Measurements from ENCODE around the gene ATP5MC3. TPM values are rescaled to one million over a fixed set of nuclear protein-coding genes. Genes with fewer than 3 reads are reported as not detected.

The ATP5MC3 gene
- total and polyA plus RNA-seq, 2 donors (not counting 1 experiment from before 2014, with no cell fraction given) = 74.0 to 499 TPM

DNA sequence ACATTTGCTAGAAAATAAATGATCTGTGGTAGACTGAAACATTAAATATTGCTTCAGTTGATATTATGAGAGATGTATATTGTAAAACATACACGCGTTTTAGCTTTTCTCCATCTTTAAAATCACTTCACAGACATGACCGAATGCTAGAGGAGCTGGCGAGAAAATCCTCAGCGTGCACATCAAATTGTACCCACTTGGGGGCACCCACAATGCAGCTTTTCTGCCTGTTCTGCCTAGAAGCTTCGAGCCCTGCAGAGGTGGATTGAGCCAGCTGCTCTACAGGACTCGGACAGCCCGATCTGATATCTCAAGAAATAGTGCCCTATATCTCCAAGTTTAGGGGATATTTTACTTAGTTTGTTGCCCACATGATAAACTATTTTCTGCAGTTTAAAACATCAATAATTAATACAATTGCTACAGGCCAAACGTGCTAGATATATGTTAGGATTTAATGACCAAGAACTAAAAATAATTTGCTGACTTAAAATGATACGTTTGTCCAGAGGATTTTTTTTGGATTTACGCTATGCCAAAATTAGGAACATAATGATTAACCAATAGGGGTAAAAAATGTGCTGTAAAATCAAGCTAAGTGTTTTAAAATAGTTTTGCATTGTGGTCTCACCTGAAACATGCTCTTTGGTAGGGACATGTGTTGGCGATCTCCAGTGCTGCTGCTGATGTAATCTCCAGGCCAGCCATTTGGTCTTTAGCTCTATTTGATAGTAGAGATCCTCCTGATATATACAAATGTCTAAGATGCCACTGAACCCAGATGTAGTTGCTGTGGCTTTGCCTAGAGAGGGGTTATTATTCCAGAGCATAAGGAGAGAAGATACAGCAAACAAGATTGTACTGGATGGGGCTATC, 22.3 kb upstream of the ATP5MC3 start:
- TF ChIP-seq, protein P1, sequence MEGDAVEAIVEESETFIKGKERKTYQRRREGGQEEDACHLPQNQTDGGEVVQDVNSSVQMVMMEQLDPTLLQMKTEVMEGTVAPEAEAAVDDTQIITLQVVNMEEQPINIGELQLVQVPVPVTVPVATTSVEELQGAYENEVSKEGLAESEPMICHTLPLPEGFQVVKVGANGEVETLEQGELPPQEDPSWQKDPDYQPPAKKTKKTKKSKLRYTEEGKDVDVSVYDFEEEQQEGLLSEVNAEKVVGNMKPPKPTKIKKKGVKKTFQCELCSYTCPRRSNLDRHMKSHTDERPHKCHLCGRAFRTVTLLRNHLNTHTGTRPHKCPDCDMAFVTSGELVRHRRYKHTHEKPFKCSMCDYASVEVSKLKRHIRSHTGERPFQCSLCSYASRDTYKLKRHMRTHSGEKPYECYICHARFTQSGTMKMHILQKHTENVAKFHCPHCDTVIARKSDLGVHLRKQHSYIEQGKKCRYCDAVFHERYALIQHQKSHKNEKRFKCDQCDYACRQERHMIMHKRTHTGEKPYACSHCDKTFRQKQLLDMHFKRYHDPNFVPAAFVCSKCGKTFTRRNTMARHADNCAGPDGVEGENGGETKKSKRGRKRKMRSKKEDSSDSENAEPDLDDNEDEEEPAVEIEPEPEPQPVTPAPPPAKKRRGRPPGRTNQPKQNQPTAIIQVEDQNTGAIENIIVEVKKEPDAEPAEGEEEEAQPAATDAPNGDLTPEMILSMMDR (conservative IDR thresholded peaks at IDR 0.05 in 1 of 2, IDR thresholded peaks at IDR 0.05 in 1 of 2; ENCODE audit: low read depth in 1 of 2, low read length in 2 of 2) = peak; percentile 69 to 75
- TF ChIP-seq EZH2 (IDR thresholded peaks at IDR 0.05; ENCODE audit: low read length, missing control alignments) = no peak

DNA sequence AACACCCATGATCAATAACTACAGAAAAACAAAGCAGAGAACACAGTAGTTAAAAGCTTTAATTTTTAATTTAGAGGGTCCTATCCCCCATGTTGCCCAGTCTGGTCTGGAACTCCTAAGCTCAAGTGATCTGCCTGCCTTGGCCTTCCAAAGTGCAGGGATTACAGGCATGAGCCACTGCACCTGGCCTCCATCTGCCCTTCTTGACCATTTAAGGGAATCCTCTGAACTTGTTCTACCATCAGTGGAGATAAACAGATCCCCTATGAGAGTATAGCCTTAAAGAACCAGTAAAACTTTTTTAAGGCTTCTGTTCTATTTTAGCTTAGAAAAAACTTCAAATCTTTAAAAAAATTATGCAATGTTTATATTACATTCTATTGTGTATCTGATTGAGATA, 13.5 kb upstream of the ATP5MC3 start:
- no peaks in the 10 kb centered on the region for H3K4me1 ChIP-seq (ENCODE audit: control insufficient read depth, extremely low read depth, insufficient read depth, low read length)
- no peak overlapping the region for H3K27ac ChIP-seq (ENCODE audit: insufficient read depth, low read length)
- no peaks in the 10 kb centered on the region for H3K9me3 ChIP-seq (ENCODE audit: control insufficient read depth, insufficient read depth, low read depth, low read length)
- H3K4me2 ChIP-seq (ENCODE audit: extremely low read depth, insufficient read depth, low read length) = no peak overlapping the region
- no peaks in the 10 kb centered on the region for H3K79me2 ChIP-seq (ENCODE audit: control insufficient read depth, insufficient read depth, low read length)
- no peaks in the 10 kb centered on the region for H3K27me3 ChIP-seq (ENCODE audit: control insufficient read depth, insufficient read depth, low read length)
- H4K20me1 ChIP-seq (ENCODE audit: control insufficient read depth, extremely low read depth, insufficient read depth, low read length) = no peaks in the 10 kb centered on the region
- no peak overlapping the region for H3K9ac ChIP-seq (ENCODE audit: insufficient read depth, low read length)
- DNase-seq (ENCODE audit: low read depth in 2 of 2) = no peak
- H3K4me3 ChIP-seq (replicated peaks in 1 of 4; ENCODE audit: control extremely low read depth in 1 of 4, insufficient read depth in 1 of 4, low read depth in 3 of 4, low read length in 4 of 4) = no peak overlapping the region
- no peak overlapping the region for H2AFZ ChIP-seq (ENCODE audit: low read length)
- TF ChIP-seq, protein P1 (conservative IDR thresholded peaks at IDR 0.05 in 1 of 2, IDR thresholded peaks at IDR 0.05 in 1 of 2; ENCODE audit: low read depth in 1 of 2, low read length in 2 of 2) = no peak
- TF ChIP-seq EZH2 (IDR thresholded peaks at IDR 0.05; ENCODE audit: low read length, missing control alignments) = no peak
- no peaks in the 10 kb centered on the region for H3K36me3 ChIP-seq (ENCODE audit: control insufficient read depth, insufficient read depth, low read length)

More for the DNA sequence above, 22.3 kb upstream of the ATP5MC3 start:
- no peak overlapping the region for H3K27ac ChIP-seq (ENCODE audit: insufficient read depth, low read length)
- H3K79me2 ChIP-seq (ENCODE audit: control insufficient read depth, insufficient read depth, low read length) = no peaks in the 10 kb centered on the region
- no peak overlapping the region for H3K4me2 ChIP-seq (ENCODE audit: extremely low read depth, insufficient read depth, low read length)
- H3K4me3 ChIP-seq (replicated peaks in 1 of 4; ENCODE audit: control extremely low read depth in 1 of 4, insufficient read depth in 1 of 4, low read depth in 3 of 4, low read length in 4 of 4) = no peak overlapping the region
- no peak overlapping the region for H2AFZ ChIP-seq (ENCODE audit: low read length)
- H4K20me1 ChIP-seq (ENCODE audit: control insufficient read depth, extremely low read depth, insufficient read depth, low read length) = no peaks in the 10 kb centered on the region
- no peaks in the 10 kb centered on the region for H3K9me3 ChIP-seq (ENCODE audit: control insufficient read depth, insufficient read depth, low read depth, low read length)
- no peak overlapping the region for H3K9ac ChIP-seq (ENCODE audit: insufficient read depth, low read length)
- no peaks in the 10 kb centered on the region for H3K36me3 ChIP-seq (ENCODE audit: control insufficient read depth, insufficient read depth, low read length)
- peak; percentile 35 to 72 for DNase-seq (ENCODE audit: low read depth in 2 of 2)
- no peaks in the 10 kb centered on the region for H3K27me3 ChIP-seq (ENCODE audit: control insufficient read depth, insufficient read depth, low read length)
- no peaks in the 10 kb centered on the region for H3K4me1 ChIP-seq (ENCODE audit: control insufficient read depth, extremely low read depth, insufficient read depth, low read length)

DNA sequence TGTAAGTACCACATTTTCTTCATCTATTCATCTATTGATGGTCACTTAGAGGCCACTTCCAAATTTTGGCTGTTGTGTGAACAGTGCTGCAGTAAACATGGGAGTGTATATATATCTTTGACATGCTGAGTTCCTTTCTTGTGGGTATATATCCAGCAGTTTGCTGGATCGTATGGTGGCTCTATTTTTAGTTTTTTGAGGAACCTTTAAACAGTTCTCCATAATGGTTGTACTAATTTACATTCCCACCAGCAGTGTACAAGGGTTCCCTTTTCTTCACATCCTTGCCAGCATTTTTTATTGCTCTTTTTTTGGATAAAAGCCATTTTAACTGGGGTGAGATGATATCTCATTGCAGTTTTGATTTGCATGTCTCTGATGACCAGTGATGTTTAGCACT, 7.3 kb upstream of the ATP5MC3 start:
- TF ChIP-seq, protein P1 (conservative IDR thresholded peaks at IDR 0.05 in 1 of 2, IDR thresholded peaks at IDR 0.05 in 1 of 2; ENCODE audit: low read depth in 1 of 2, low read length in 2 of 2) = no peak
- no peak for TF ChIP-seq EZH2 (IDR thresholded peaks at IDR 0.05; ENCODE audit: low read length, missing control alignments)
- Histone ChIP-seq H3K4me1 (ENCODE audit: control insufficient read depth, extremely low read depth, insufficient read depth, low read length) (no peaks in the 10 kb centered on the region), H3K4me2 (ENCODE audit: extremely low read depth, insufficient read depth, low read length) (no peak overlapping the region), H3K9ac (ENCODE audit: insufficient read depth, low read length) (no peak overlapping the region), H3K9me3 (ENCODE audit: control insufficient read depth, insufficient read depth, low read depth, low read length) (no peaks in the 10 kb centered on the region), H3K27ac (ENCODE audit: insufficient read depth, low read length) (no peak overlapping the region), H2AFZ (ENCODE audit: low read length) (no peak overlapping the region), H4K20me1 (ENCODE audit: control insufficient read depth, extremely low read depth, insufficient read depth, low read length) (no peaks in the 10 kb centered on the region), H3K27me3 (ENCODE audit: control insufficient read depth, insufficient read depth, low read length) (no peaks in the 10 kb centered on the region), H3K36me3 (ENCODE audit: control insufficient read depth, insufficient read depth, low read length) (no peaks in the 10 kb centered on the region), H3K4me3 (replicated peaks in 1 of 4; ENCODE audit: control extremely low read depth in 1 of 4, insufficient read depth in 1 of 4, low read depth in 3 of 4, low read length in 4 of 4) (no peak overlapping the region), H3K79me2 (ENCODE audit: control insufficient read depth, insufficient read depth, low read length) (no peaks in the 10 kb centered on the region)
- no peak for DNase-seq (ENCODE audit: low read depth in 2 of 2)

All from fibroblast of lung (primary cell).